GM12801 (cell line): Measurements from ENCODE around the gene OR13J1.

Experiments
- CTCF ChIP-seq: IDR thresholded peaks from one replicate; pipeline ENCODE4 v1.5.1; 2011; ENCODE audit warnings: control low read depth; ENCODE audit not compliant: insufficient read length; ENCODE audit errors: extremely low read depth

OR13J1 gene

DNA sequence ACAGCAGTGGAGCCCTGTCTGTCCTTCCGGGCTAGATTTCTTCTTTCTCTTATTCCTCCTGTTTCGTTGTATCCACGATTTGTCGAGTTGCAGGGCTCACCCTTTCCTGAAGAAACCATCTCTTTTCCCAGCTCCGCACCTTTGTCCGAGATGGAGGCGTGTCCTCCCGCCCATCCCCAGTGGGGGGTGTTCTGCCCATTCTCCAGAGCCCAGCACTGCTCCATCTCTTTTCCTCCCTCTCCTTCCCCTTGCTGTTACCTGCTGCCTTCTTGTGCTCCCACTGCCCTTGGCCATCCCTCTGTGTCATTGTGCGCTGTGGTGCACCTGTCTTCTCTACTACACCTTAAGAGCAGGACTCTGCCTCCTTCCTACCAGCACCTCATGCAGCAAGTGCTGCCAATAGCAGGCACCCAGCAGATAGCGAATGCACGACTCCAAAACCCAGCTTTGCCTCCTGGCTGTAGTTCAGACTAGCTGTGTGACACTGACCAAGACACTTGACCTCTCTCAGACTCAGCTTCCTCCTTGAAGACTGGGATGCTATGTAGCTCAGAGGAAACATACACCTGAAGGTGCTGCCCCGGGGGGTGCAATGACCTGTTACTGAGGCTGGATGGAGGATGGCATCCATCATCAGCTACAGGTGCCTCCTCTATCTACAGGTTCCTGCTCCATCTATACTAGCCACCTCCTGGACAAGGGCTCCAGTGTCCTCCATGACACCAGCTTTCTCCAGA is 8.9 kb downstream of the OR13J1 start:
- TF ChIP-seq CTCF = no peak

DNA sequence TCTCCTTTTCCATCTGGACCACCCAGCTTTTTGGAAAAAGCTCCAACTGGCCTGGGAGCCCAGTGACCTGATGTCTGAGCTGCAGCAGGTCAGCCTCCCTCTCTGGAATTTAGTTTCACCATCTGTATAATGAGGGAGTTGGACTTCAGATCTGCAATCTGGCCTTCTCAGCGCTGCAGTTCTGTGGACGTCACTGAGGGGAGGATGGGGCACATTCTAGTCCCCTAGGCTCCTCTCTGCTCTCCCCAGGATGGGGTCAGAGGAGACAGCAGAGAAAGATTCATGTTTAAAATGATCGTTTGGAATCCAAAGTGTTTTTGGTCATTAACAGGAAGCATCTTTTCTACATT is 10.2 kb downstream of the OR13J1 start:
- TF ChIP-seq CTCF = no peak

- no peak for TF ChIP-seq CTCF
These were observed 10.8 kb downstream of the OR13J1 start for GRCh38 chr9:35859310-35859989.

GRCh38 chr9:35858458-35858857 is 11.7 kb downstream of the OR13J1 start:
- TF ChIP-seq CTCF = no peak

DNA sequence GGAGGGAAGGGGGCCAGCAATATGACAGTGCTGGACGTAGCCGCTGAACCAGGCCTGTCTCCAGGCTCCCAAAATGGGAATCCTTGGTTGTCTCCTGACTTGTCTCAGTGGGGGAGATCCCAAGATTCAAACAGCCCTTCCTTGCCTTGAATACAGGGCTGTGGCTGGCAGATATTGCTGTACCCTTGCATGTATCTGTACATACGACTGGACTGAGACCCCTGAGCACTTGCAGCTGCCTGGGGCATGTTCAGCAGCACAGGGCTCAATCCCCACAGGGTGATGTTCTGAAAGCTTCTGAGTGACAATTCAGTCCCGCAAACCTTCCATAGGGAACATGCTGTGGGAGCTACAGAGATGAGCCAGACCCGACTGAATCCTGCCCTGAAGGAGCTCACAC is 13.3 kb downstream of the OR13J1 start:
- no peak for TF ChIP-seq CTCF

DNA sequence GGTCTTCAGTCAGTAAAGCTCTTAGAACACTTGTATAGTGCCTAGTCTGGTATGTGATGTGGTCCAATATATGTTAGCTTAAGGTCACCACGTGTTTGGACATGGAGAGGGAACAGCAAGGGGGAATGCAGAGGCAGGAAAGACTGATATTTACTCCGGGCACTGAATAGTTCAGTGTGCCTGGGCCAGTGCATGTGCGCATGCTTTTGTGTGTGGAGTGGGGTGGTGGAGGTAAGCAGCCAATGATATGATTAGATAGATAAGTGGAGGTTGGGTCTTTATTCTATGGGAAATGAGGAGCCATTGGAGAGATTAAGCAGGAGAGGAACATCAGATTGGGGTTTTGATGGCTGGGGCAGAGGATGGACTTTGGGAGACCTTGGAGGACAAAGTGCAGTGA is 14.0 kb downstream of the OR13J1 start:
- no peak for TF ChIP-seq CTCF

DNA sequence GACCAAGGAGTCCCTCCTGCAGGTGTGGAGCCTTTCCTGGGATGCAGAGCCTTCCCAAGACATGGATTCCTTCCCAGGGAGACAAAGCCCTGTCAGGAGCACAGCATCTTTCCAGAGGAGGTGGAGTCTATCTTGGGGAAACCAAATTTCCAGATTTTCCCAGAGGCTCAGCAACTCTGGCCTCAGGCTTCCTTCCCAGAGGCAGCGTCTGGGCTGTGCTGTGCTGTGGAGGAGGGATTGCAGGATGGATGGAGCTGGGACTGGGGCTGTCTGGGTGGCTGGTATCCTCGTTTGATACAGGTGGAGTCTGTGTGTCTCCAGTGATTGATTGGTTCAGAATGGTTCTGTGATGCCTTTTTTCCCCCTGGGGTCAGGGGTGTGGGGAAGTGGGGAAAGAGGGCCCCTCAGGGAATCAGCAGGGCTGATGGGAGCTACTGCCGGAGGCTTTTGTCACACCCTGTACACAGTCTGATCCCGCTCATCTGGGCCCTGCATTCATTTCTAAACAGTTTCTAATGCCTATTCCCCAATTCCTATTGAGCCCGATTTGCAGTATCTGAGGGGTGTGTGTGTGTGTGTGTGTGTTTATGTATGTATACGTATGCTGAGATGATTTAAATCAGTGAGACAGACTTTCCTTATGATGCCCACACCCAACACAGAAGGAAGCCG is 16.0 kb downstream of the OR13J1 start:
- no peak for TF ChIP-seq CTCF
